B cell (primary cell): ENCODE data around the gene ATF4. TPM values are rescaled to one million over a fixed set of nuclear protein-coding genes. Genes with fewer than 3 reads are reported as not detected.
"Not testable (repeated sequence)": the region's sequence is repeated elsewhere in the genome, so short reads cannot be mapped to it uniquely, and the experiment has no call there.

Experiments used
- ATAC-seq: fragments of 200-7000 bp; cut with Tn5 transposase; one replicate; pipeline ENCODE4 v1.10.0; 2021; ENCODE audit warnings: low read depth, mild to moderate bottlenecking, moderate number of reproducible peaks, moderate library complexity
- CTCF ChIA-PET: fragments of 350-600 bp; sonication (Branson Sonifier 250); formaldehyde crosslinking; loops from one replicate; lab custom pipeline; 2021; ENCODE audit warnings: antibody characterized with exemption, inconsistent platforms; lab: Charles Lee
- POLR2A ChIA-PET: fragments of 350-600 bp; sonication (Branson Sonifier 250); formaldehyde crosslinking; loops from one replicate; lab custom pipeline; 2021; ENCODE audit warnings: antibody characterized with exemption; lab: Charles Lee
- DNase-seq: peaks from one replicate; pipeline ENCODE4 v3.0.0; 2013
- H2AFZ ChIP-seq: 2 replicates; pipeline ENCODE4 v1.6.1; 2012; ENCODE audit warnings: mild to moderate bottlenecking, low read depth, low read length; ENCODE audit not compliant: insufficient read depth, poor library complexity, severe bottlenecking
- H3K27ac ChIP-seq, 2 donors: 1 replicate in 1 of 2; 2 replicates in 1 of 2; pipeline ENCODE4 v1.5.1; 2012 to 2013; ENCODE audit warnings: low read length in 2 of 2, mild to moderate bottlenecking in 2 of 2, moderate library complexity in 1 of 2
- H3K27me3 ChIP-seq, 4 experiments: fragments of 200-600 bp in 1 of 4; sonication (generic) in 1 of 4; replicated peaks in 1 of 4; 1 replicate in 2 of 4; 2 replicates in 2 of 4; pipeline versions ENCODE4 v1.6.1 to v1.7.0; 2013 to 2016; ENCODE audit warnings: low read length in 3 of 4, mild to moderate bottlenecking in 2 of 4, mixed read lengths in 1 of 4, moderate library complexity in 1 of 4; ENCODE audit not compliant: insufficient read depth in 4 of 4, control insufficient read depth in 3 of 4; ENCODE audit errors: control extremely low read depth in 1 of 4
- H3K36me3 ChIP-seq, 2 experiments: replicated peaks in 1 of 2; 1 replicate in 1 of 2; 2 replicates in 1 of 2; pipeline versions ENCODE4 v1.6.1 to v1.7.1; 2013; ENCODE audit warnings: low read length in 1 of 2; ENCODE audit not compliant: insufficient read depth in 2 of 2, control insufficient read depth in 1 of 2; ENCODE audit errors: control extremely low read depth in 1 of 2, extremely low read depth in 1 of 2
- H3K4me1 ChIP-seq, 2 donors: fragments of 200-600 bp in 1 of 2; sonication (generic) in 1 of 2; 1 replicate in 1 of 2; 2 replicates in 1 of 2; pipeline versions ENCODE4 v1.5.1 to v1.6.1; 2013 to 2017; ENCODE audit warnings: low read length in 2 of 2; ENCODE audit not compliant: control insufficient read depth in 2 of 2, insufficient read depth in 2 of 2
- H3K4me2 ChIP-seq: replicated peaks from 2 replicates; pipeline ENCODE3; 2012; ENCODE audit warnings: mild to moderate bottlenecking, low read depth, low read length; ENCODE audit not compliant: poor library complexity, severe bottlenecking
- H3K4me3 ChIP-seq, 5 experiments: fragments of 200-600 bp in 1 of 5; sonication (generic) in 1 of 5; 1 replicate in 3 of 5; 2 replicates in 2 of 5; pipeline versions ENCODE4 v1.5.1 to v1.7.0; 2011 to 2016; ENCODE audit warnings: low read length in 4 of 5, mild to moderate bottlenecking in 4 of 5, low read depth in 2 of 5, control low read depth in 1 of 5, moderate library complexity in 1 of 5; ENCODE audit not compliant: insufficient read depth in 1 of 5; ENCODE audit errors: control extremely low read depth in 1 of 5, extremely low read depth in 1 of 5
- H3K79me2 ChIP-seq: fragments of 200-600 bp; sonication (generic); one replicate; pipeline ENCODE4 v1.6.0; 2016; ENCODE audit warnings: low read length; ENCODE audit not compliant: control insufficient read depth, insufficient read depth
- H3K9ac ChIP-seq: fragments of 200-600 bp; sonication (generic); 2 replicates; pipeline ENCODE4 v1.6.1; 2017; ENCODE audit warnings: mild to moderate bottlenecking, low read length, moderate library complexity
- H3K9me3 ChIP-seq, 3 donors: one replicate each; pipeline versions ENCODE4 v1.6.1 to v1.7.1; 2013; ENCODE audit warnings: low read length in 2 of 3; ENCODE audit not compliant: control insufficient read depth in 2 of 3, insufficient read depth in 1 of 3; ENCODE audit errors: control extremely low read depth in 1 of 3
- H4K20me1 ChIP-seq: 2 replicates; pipeline ENCODE4 v1.6.0; 2012; ENCODE audit warnings: mild to moderate bottlenecking, low read length; ENCODE audit not compliant: insufficient read depth, control insufficient read depth, poor library complexity, severe bottlenecking
- H3K27ac Mint-ChIP-seq: one replicate; pipeline ENCODE4 v1.8.0; 2021; ENCODE audit warnings: mixed read lengths
- H3K27me3 Mint-ChIP-seq: one replicate; pipeline ENCODE4 v1.8.0; 2021; ENCODE audit warnings: mixed read lengths
- H3K4me1 Mint-ChIP-seq: one replicate; pipeline ENCODE4 v1.8.0; 2021; ENCODE audit warnings: mixed read lengths
- H3K4me3 Mint-ChIP-seq: one replicate; pipeline ENCODE4 v1.8.0; 2021; ENCODE audit warnings: mixed read lengths
- H3K9me3 Mint-ChIP-seq: one replicate; pipeline ENCODE4 v1.8.0; 2022; ENCODE audit warnings: mixed read lengths; ENCODE audit not compliant: insufficient read depth
- EZH2 ChIP-seq: IDR thresholded peaks from 2 replicates; pipeline ENCODE4 v1.6.1; 2012; ENCODE audit warnings: borderline replicate concordance, low read depth, mild to moderate bottlenecking, moderate library complexity, low read length; ENCODE audit not compliant: insufficient read depth, poor library complexity, severe bottlenecking
- WGBS: methylation state at CpG from one replicate; pipeline ENCODE4 v1.1.5; 2013; ENCODE audit warnings: missing lambda C conversion rate; ENCODE audit not compliant: insufficient coverage; 5-methylcytosine and 5-hydroxymethylcytosine counted together
- intact Hi-C: fragments of 100-400 bp; cut with micrococcal nuclease; formaldehyde crosslinking; loops from one replicate; pipeline ENCODE4 v1.10.0; 2022
- polyA plus RNA-seq: library from polyadenylated mRNA; depleted of rRNA; stranded (reverse); fragments of >200 nt; gene quantifications from 2 replicates; pipeline ENCODE4 v1.2.3, GENCODE V29; 2012
- total RNA-seq, 2 donors: library from RNA; stranded (reverse); fragments of 120-200 nt in 1 of 2; gene quantifications; 1 replicate in 1 of 2; 2 replicates in 1 of 2; pipeline versions ENCODE4 v1.2.3 to v1.2.4, GENCODE V29; 2013 to 2022
- TF ChIP-seq, protein P1 (sequence below): fragments of 200-600 bp; IDR thresholded peaks from one replicate; pipeline ENCODE4 v1.8.0; 2022; ENCODE audit warnings: antibody characterized with exemption, mild to moderate bottlenecking

The ATF4 gene
- total and polyA plus RNA-seq, 2 donors (not counting 1 experiment from before 2014, with no cell fraction given): 244 to 678 TPM

DNA sequence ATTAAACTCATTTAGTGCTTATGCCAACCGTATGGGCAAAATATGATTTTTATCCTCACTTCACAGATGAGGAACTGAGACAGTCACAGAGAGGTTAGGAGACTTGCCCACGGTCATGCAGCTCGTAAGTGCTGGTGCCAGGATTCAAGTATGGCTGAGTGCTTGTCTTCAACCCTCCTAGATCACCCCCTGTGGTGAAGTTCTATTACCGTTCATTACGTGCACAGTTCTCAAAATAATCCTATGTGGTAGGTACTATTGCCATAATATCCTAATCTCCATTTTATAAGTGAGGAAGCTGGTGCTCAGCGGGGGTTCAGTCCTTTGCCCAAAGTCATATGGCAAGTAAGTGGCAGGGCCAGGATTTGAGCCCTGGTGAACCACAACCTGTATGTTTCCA, 16.7 kb upstream of the ATF4 start:
- Mint-ChIP-seq H3K4me3 (peak overlapping the region; percentile 96), H3K27ac (no peak overlapping the region), H3K4me1 (peaks cover 40% of the 10 kb centered on the region), H3K9me3 (no peaks in the 10 kb centered on the region), H3K27me3 (no peaks in the 10 kb centered on the region)
- POLR2A ChIA-PET: interaction anchor here (0.6 to 2.1 kb wide), 3 partner anchors 16 to 548 kb away, joined by 5 to 27 read pairs (median 6); partner anchors contain the start of gene ATF4
- Histone ChIP-seq H3K27me3 (no peaks in the 10 kb centered on the region), H3K4me1 (peaks cover 16 to 25% of the 10 kb centered on the region in 2 donors), H3K4me3 (peak overlapping the region in 3 of 5 experiments; percentile 79 to 84 (median 83)), H3K27ac (no peak overlapping the region), H2AFZ (no peak overlapping the region), H3K9ac (peak overlapping the region; percentile 82), H3K4me2 (peak overlapping the region; percentile 91), H3K79me2 (peaks cover 57% of the 10 kb centered on the region), H3K9me3 (no peaks in the 10 kb centered on the region), H3K36me3 (peaks cover 0 to 48% of the 10 kb centered on the region in 2 experiments), H4K20me1 (peaks cover 38% of the 10 kb centered on the region)
- ATAC-seq (no peak), DNase-seq (no peak)
- 78% methylated on average over 1 of the region's 6 CpGs for WGBS
- TF ChIP-seq, protein P1, sequence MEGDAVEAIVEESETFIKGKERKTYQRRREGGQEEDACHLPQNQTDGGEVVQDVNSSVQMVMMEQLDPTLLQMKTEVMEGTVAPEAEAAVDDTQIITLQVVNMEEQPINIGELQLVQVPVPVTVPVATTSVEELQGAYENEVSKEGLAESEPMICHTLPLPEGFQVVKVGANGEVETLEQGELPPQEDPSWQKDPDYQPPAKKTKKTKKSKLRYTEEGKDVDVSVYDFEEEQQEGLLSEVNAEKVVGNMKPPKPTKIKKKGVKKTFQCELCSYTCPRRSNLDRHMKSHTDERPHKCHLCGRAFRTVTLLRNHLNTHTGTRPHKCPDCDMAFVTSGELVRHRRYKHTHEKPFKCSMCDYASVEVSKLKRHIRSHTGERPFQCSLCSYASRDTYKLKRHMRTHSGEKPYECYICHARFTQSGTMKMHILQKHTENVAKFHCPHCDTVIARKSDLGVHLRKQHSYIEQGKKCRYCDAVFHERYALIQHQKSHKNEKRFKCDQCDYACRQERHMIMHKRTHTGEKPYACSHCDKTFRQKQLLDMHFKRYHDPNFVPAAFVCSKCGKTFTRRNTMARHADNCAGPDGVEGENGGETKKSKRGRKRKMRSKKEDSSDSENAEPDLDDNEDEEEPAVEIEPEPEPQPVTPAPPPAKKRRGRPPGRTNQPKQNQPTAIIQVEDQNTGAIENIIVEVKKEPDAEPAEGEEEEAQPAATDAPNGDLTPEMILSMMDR: no peak
- no peak for TF ChIP-seq EZH2
- CTCF ChIA-PET: interaction anchor here (3.0 to 6.0 kb wide), 2 partner anchors 12 to 521 kb away, joined by 13 to 43 read pairs; no protein-coding TSS in a partner anchor
- intact Hi-C loops: loop anchor here (2.0 kb wide), 1 partner anchor 57 kb away; no protein-coding TSS in a partner anchor

DNA sequence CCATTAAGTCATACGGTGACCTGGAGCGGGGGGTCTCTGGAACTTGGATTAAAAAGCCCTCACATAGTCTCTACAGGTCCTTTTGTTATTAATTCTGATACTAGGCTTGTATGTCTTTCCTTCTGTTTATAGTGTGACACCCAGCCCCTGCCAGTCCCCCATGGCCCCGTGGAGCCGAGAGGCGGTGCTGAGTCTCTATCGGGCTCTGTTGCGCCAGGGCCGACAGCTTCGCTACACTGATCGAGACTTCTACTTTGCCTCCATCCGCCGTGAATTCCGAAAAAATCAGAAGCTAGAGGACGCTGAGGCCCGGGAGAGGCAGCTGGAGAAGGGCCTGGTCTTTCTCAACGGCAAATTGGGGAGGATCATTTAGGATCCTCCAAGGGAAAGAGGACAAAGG, 16.3 kb upstream of the ATF4 start:
- H3K9me3 ChIP-seq: no peaks in the 10 kb centered on the region
- peaks cover 16 to 25% of the 10 kb centered on the region in 2 donors for H3K4me1 ChIP-seq
- H3K36me3 ChIP-seq: peaks cover 0 to 52% of the 10 kb centered on the region in 2 experiments
- DNase-seq (no peak), ATAC-seq (no peak)
- intact Hi-C loops: no loop called here
- no peak overlapping the region for H2AFZ ChIP-seq
- no peaks in the 10 kb centered on the region for H3K27me3 ChIP-seq
- no peak overlapping the region for H3K9ac ChIP-seq
- Mint-ChIP-seq H3K27me3 (no peaks in the 10 kb centered on the region), H3K4me1 (peaks cover 40% of the 10 kb centered on the region), H3K27ac (no peak overlapping the region), H3K9me3 (no peaks in the 10 kb centered on the region), H3K4me3 (peak overlapping the region; percentile 96)
- TF ChIP-seq, protein P1: no peak
- H4K20me1 ChIP-seq: peaks cover 38% of the 10 kb centered on the region
- ChIA-PET POLR2A (no interaction called here), CTCF (interaction anchor here (3.0 to 6.0 kb wide), 2 partner anchors 12 to 521 kb away, joined by 13 to 43 read pairs; no protein-coding TSS in a partner anchor)
- no peak overlapping the region for H3K27ac ChIP-seq
- WGBS: 93% methylated on average over 13 of the region's 16 CpGs
- H3K4me3 ChIP-seq: no peak overlapping the region
- peaks cover 61% of the 10 kb centered on the region for H3K79me2 ChIP-seq
- peak overlapping the region; percentile 91 for H3K4me2 ChIP-seq

DNA sequence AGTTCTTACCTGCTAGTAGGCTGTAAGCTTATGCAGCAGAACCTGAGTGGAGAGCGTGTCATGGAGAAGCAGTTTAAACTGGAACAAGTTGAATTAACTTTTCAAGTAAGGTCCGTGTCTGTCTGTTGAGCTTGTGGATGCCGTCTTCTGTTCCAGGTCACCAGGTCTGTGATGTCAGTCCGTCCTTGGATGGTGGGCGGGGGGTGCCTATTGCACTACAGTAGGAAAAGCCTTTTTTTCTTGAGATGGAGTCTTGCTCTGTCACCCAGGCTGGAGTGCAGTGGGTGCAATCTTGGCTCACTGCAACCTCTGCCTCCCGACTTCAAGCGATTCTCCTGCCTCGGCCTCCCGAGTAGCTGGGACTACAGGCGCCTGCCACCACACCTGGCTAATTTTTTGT, 13.3 kb upstream of the ATF4 start:
- ATAC-seq, intact Hi-C loops, DNase-seq, H3K9me3 ChIP-seq, H3K27ac Mint-ChIP-seq, H3K9me3 Mint-ChIP-seq, H3K4me3 Mint-ChIP-seq, H3K4me2 ChIP-seq, POLR2A ChIA-PET, H2AFZ ChIP-seq, H3K27me3 ChIP-seq, H3K27ac ChIP-seq, H3K27me3 Mint-ChIP-seq, H3K4me3 ChIP-seq, H3K9ac ChIP-seq: not testable (repeated sequence)
- peaks cover 84% of the 10 kb centered on the region for H3K79me2 ChIP-seq
- peaks cover 59% of the 10 kb centered on the region for H4K20me1 ChIP-seq
- H3K4me1 Mint-ChIP-seq: peaks cover 45% of the 10 kb centered on the region
- CTCF ChIA-PET: interaction anchor here (0.6 to 2.1 kb wide), 6 partner anchors 11 to 164 kb away, joined by 3 to 11 read pairs (median 3); no protein-coding TSS in a partner anchor
- H3K4me1 ChIP-seq: peaks cover 13 to 19% of the 10 kb centered on the region in 2 donors
- H3K36me3 ChIP-seq: peaks cover 0 to 82% of the 10 kb centered on the region in 2 experiments
- WGBS: 96% methylated on average over 10 of the region's 10 CpGs
